Mesothelial cell of epicardium (in vitro differentiated cells): Measurements from ENCODE around the gene HYAL2. TPM values are rescaled to one million over a fixed set of nuclear protein-coding genes. Genes with fewer than 3 reads are reported as not detected.
A peak's percentile ranks its signal among the peaks of the same experiment; 100 is the strongest.

ENCODE experiments used
- DNase-seq, 2 experiments: peaks; one replicate each; pipeline ENCODE4 v3.0.0; 2021; ENCODE audit warnings: low spot score in 2 of 2; ENCODE audit not compliant: unreplicated experiment in 2 of 2
- H3K27ac Mint-ChIP-seq: 2 replicates; pipeline ENCODE4 v1.8.0; 2021; ENCODE audit warnings: mixed read lengths
- H3K27me3 Mint-ChIP-seq: 2 replicates; pipeline ENCODE4 v1.8.0; 2021; ENCODE audit warnings: low read depth, mixed read lengths
- H3K36me3 Mint-ChIP-seq: 2 replicates; pipeline ENCODE4 v1.8.0; 2021; ENCODE audit warnings: mixed read lengths
- H3K4me1 Mint-ChIP-seq: 2 replicates; pipeline ENCODE4 v1.8.0; 2021; ENCODE audit warnings: mixed read lengths
- H3K4me3 Mint-ChIP-seq: 2 replicates; pipeline ENCODE4 v1.8.0; 2021; ENCODE audit warnings: mild to moderate bottlenecking, moderate library complexity, mixed read lengths
- H3K9me3 Mint-ChIP-seq: 2 replicates; pipeline ENCODE4 v1.8.0; 2021; ENCODE audit warnings: mixed read lengths
- total RNA-seq: library from RNA; stranded (reverse); gene quantifications from 3 replicates; pipeline ENCODE4 v1.2.1, GENCODE V29; 2021
- TF ChIP-seq, protein P1 (sequence below): fragments of 200-600 bp; sonication (generic); IDR thresholded peaks from one replicate; pipeline ENCODE4 v1.5.0; 2021; ENCODE audit warnings: antibody characterized with exemption; ENCODE audit not compliant: unreplicated experiment

HYAL2 gene
- total RNA-seq, 1 donor from 2014 or later = 75.1 TPM

DNA sequence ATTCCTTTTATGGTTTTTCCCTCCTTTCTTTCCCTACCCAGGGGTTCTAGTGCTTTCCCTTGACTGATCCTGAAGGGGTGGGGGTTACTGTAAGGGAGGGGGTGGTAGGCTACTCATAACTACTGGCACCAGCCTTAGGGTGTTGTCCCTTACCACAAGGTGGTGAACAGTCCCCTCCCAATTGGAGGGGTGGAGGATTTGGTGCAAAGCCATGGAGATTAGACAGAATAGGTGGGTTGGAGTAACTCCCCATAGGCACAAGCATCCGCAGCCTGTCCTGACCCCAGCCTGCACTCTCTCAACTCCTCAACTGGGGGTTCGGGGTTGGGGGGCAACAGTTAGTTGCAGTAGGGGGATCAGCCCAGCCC lies 2.6 kb upstream of the HYAL2 start:
- no peaks in the 10 kb centered on the region for H3K9me3 Mint-ChIP-seq
- TF ChIP-seq, protein P1, sequence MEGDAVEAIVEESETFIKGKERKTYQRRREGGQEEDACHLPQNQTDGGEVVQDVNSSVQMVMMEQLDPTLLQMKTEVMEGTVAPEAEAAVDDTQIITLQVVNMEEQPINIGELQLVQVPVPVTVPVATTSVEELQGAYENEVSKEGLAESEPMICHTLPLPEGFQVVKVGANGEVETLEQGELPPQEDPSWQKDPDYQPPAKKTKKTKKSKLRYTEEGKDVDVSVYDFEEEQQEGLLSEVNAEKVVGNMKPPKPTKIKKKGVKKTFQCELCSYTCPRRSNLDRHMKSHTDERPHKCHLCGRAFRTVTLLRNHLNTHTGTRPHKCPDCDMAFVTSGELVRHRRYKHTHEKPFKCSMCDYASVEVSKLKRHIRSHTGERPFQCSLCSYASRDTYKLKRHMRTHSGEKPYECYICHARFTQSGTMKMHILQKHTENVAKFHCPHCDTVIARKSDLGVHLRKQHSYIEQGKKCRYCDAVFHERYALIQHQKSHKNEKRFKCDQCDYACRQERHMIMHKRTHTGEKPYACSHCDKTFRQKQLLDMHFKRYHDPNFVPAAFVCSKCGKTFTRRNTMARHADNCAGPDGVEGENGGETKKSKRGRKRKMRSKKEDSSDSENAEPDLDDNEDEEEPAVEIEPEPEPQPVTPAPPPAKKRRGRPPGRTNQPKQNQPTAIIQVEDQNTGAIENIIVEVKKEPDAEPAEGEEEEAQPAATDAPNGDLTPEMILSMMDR = no peak
- peaks cover 33% of the 10 kb centered on the region for H3K4me1 Mint-ChIP-seq
- no peak for DNase-seq
- H3K27ac Mint-ChIP-seq = no peak overlapping the region
- H3K4me3 Mint-ChIP-seq = no peak overlapping the region
- no peaks in the 10 kb centered on the region for H3K36me3 Mint-ChIP-seq
- H3K27me3 Mint-ChIP-seq = no peaks in the 10 kb centered on the region

DNA sequence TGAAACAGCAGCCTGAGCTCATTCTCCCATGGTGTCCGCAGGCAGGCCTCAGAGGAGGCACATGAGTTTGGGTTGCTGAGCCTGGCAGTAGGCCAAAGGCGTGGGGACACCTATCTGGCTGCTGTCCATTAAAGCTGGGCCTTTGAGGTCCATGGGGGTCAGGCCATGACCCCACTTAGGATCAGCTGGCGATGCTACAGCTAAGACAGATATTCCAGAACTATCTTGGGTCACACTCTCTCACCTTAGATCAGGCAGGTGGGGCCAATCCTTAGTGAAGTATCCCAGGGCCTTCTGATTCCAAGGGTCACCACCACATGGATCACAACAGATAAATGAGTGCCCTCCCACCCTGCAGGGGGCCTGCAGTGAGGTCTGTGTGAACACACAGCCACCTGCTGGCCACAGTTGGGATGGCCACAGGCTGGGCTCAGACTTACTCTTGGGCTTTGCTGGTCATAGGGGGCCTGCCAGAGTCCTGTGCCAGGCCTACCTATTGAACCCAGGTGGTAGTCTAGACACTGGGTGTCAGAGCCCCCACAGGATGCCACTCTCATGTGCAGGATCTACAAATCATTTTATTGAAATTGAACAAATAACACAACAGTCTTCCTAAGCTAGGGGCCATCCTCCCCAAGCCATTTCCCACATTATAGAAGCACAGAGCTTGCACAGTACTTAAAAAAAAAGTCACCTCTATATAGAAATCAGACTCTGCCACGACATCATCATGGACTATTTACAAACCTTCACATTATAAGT lies 2.0 kb upstream of the HYAL2 start:
- DNase-seq = peak in 1 of 2 experiments; percentile 76
- TF ChIP-seq, protein P1 = peak; percentile 83
- Mint-ChIP-seq H3K9me3 (no peaks in the 10 kb centered on the region), H3K27ac (peak overlapping the region; percentile 40), H3K27me3 (no peaks in the 10 kb centered on the region), H3K4me1 (peaks cover 38% of the 10 kb centered on the region), H3K4me3 (peak overlapping the region; percentile 14), H3K36me3 (no peaks in the 10 kb centered on the region)

DNA sequence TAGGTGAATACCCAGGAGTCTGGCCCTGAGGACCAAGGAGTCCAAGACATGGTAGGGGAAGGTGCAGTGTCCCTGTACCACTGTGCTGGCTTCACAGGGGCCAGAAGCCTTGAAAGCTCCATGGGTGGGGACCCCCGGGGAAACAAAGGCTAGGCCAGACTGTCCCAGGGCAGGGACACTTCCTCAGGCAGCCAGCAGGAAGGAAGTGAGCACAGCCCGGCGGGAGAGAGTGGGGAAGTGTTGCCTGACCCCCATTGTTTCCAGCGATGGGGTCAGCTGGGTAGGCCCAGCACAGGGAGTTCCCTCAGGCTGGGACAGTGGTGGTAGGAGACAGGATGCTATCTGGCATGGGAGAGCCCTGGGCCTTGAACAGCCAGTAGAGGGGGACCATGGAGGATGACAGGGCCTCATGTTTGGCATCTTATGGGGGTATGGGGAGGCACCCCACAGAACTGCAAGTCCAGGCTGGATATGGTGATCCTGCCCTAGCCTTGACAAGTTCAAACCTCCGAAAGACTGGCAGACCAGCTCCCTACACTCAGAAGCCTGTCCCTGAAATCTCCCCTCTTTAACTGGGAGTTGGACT lies 1.2 kb upstream of the HYAL2 start:
- no peak for DNase-seq
- no peaks in the 10 kb centered on the region for H3K27me3 Mint-ChIP-seq
- H3K27ac Mint-ChIP-seq = no peak overlapping the region
- no peaks in the 10 kb centered on the region for H3K9me3 Mint-ChIP-seq
- H3K4me1 Mint-ChIP-seq = peaks cover 47% of the 10 kb centered on the region
- TF ChIP-seq, protein P1 = no peak
- H3K36me3 Mint-ChIP-seq = peaks cover 2% of the 10 kb centered on the region
- no peak overlapping the region for H3K4me3 Mint-ChIP-seq

DNA sequence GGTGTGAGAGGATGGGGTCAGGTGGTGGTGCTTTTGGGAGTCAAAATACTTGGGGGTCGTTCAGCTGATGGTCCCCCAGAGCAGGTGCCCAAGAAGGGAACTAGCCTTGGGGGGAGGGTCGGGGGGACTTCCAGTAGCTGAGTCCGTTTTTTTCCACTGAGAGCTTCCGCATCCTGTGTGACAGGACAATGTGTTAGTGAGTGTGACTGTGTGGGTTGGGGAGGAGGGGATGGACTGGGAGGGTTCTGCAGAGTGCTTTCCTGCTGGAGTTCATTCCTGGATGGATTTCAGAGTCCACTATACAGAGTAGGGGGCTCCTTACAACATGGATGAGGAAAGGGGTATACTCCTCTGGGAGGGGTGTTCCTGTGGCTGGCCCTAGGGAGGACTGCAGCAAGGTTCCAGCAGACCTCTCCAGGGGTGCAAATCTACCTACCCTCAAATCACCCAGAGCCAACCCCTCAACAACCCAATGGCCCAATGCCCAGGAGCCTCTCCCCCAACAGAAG lies 601 bp upstream of the HYAL2 start:
- DNase-seq = no peak
- no peaks in the 10 kb centered on the region for H3K9me3 Mint-ChIP-seq
- H3K4me3 Mint-ChIP-seq = no peak overlapping the region
- TF ChIP-seq, protein P1 = no peak
- no peaks in the 10 kb centered on the region for H3K27me3 Mint-ChIP-seq
- H3K27ac Mint-ChIP-seq = no peak overlapping the region
- peaks cover 5% of the 10 kb centered on the region for H3K36me3 Mint-ChIP-seq
- H3K4me1 Mint-ChIP-seq = peaks cover 46% of the 10 kb centered on the region

DNA sequence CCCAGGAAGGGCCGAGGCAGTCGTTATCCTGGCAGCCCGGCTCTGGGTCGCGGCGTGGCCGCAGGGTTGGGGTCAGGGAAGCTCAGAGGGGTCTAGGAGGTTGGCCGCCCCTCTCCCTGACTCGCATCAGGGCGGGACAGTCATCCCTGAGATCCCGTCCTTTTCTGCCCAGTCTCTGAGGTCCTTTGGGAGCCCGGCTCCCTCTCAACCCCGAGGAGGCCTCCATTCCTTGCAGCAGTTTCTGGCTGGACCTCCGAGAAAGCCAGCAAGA lies 495 bp downstream of the HYAL2 start:
- no peak for DNase-seq
- Mint-ChIP-seq H3K4me3 (peak overlapping the region; percentile 81), H3K9me3 (no peaks in the 10 kb centered on the region), H3K27ac (peak overlapping the region; percentile 53), H3K4me1 (peaks cover 51% of the 10 kb centered on the region), H3K36me3 (peaks cover 5% of the 10 kb centered on the region), H3K27me3 (no peaks in the 10 kb centered on the region)
- TF ChIP-seq, protein P1 = no peak
